GM12878 (cell line): ENCODE measurements around the gene PISD. TPM values are rescaled to one million over a fixed set of nuclear protein-coding genes. Genes with fewer than 3 reads are reported as not detected.

ENCODE experiments used
- CBFB ChIP-seq: IDR thresholded peaks from 2 replicates; pipeline ENCODE4 v1.6.1; 2016; ENCODE audit warnings: antibody characterized with exemption, low read depth
- CBX5 ChIP-seq: sonication (generic); IDR thresholded peaks from 2 replicates; pipeline ENCODE4 v1.6.1; 2016; ENCODE audit warnings: low read depth, moderate library complexity, mild to moderate bottlenecking, inconsistent platforms
- GABPA ChIP-seq: IDR thresholded peaks from 2 replicates; pipeline ENCODE4 v1.6.1; 2014; ENCODE audit warnings: antibody characterized with exemption, low read depth, mild to moderate bottlenecking, inconsistent platforms
- IKZF1 ChIP-seq: fragments of 450-650 bp; conservative IDR thresholded peaks from 2 replicates; pipeline ENCODE4 v1.6.1; 2017; ENCODE audit warnings: antibody characterized with exemption, mild to moderate bottlenecking
- IKZF2 ChIP-seq, 2 experiments: fragments of 450-650 bp; IDR thresholded peaks; 2 replicates each; pipeline ENCODE4 v1.6.1; 2017; ENCODE audit warnings: mild to moderate bottlenecking in 2 of 2, moderate library complexity in 2 of 2
- PAX8 ChIP-seq: fragments of 450-650 bp; IDR thresholded peaks from 2 replicates; pipeline ENCODE4 v1.6.1; 2017; ENCODE audit warnings: mild to moderate bottlenecking, moderate library complexity
- POU2F2 ChIP-seq: IDR thresholded peaks from 3 replicates; pipeline ENCODE4 v1.6.1; 2011; ENCODE audit warnings: low read depth, mild to moderate bottlenecking, low read length, borderline replicate concordance
- SMAD1 ChIP-seq: fragments of 450-650 bp; IDR thresholded peaks from 2 replicates; pipeline ENCODE4 v1.6.1; 2018; ENCODE audit warnings: mild to moderate bottlenecking, low read depth; ENCODE audit not compliant: partially characterized antibody
- SMARCA5 ChIP-seq: fragments of 450-650 bp; IDR thresholded peaks from 2 replicates; pipeline ENCODE4 v1.6.1; 2017; ENCODE audit warnings: mild to moderate bottlenecking
- TCF12 ChIP-seq: IDR thresholded peaks from 2 replicates; pipeline ENCODE4 v1.6.1; 2011; ENCODE audit warnings: low read depth, mild to moderate bottlenecking, low read length
- TCF3 ChIP-seq: IDR thresholded peaks from 2 replicates; pipeline ENCODE4 v1.6.1; 2012; ENCODE audit warnings: low read depth, mild to moderate bottlenecking, low read length, borderline replicate concordance; ENCODE audit not compliant: insufficient read depth
- polyA plus RNA-seq, 11 experiments: library from polyadenylated mRNA; depleted of rRNA in 4 of 11; unstranded in 6 of 11; stranded (reverse) in 5 of 11; fragments of >200 nt; fragmentation: Nextera tagmentation in 4 of 11; fragmentation: Illumina TruSeq in 1 of 11; extraction: Ambion mirVana in 4 of 11; extraction: Trizol in 1 of 11; gene quantifications; 1 replicate in 1 of 11; 2 replicates in 10 of 11; pipeline versions ENCODE4 v1.2.1 to v1.2.3, GENCODE V29; 2011 to 2016; ENCODE audit warnings: inconsistent platforms in 2 of 11, missing spikeins in 2 of 11, low read depth in 1 of 11
- total RNA-seq, 4 experiments: library from RNA; depleted of rRNA in 3 of 4; stranded (reverse); fragments of >200 nt in 3 of 4; fragmentation: Illumina TruSeq in 1 of 4; extraction: Trizol in 1 of 4; gene quantifications; 2 replicates each; pipeline versions ENCODE4 v1.2.1 to v1.2.3, GENCODE V29; 2013 to 2021
- TF ChIP-seq, protein P1 (sequence below): fragments of 450-650 bp; IDR thresholded peaks from 2 replicates; pipeline ENCODE4 v1.6.1; 2017; ENCODE audit warnings: borderline replicate concordance
- TF ChIP-seq, protein P2 (sequence below): IDR thresholded peaks from 2 replicates; pipeline ENCODE4 v1.6.1; 2012; ENCODE audit warnings: low read depth, low read length, improper control_type of control experiment
- TF ChIP-seq, protein P3 (sequence below): fragments of 450-650 bp; IDR thresholded peaks from 2 replicates; pipeline ENCODE4 v1.6.1; 2018; ENCODE audit warnings: borderline replicate concordance, mild to moderate bottlenecking; ENCODE audit not compliant: partially characterized antibody

Gene PISD
- total and polyA plus RNA-seq, 10 of the 15 experiments (the other 5 are each of a cell fraction or from before 2014, with no cell fraction given) = 25.8 to 62.7 (median 45.8) TPM

DNA sequence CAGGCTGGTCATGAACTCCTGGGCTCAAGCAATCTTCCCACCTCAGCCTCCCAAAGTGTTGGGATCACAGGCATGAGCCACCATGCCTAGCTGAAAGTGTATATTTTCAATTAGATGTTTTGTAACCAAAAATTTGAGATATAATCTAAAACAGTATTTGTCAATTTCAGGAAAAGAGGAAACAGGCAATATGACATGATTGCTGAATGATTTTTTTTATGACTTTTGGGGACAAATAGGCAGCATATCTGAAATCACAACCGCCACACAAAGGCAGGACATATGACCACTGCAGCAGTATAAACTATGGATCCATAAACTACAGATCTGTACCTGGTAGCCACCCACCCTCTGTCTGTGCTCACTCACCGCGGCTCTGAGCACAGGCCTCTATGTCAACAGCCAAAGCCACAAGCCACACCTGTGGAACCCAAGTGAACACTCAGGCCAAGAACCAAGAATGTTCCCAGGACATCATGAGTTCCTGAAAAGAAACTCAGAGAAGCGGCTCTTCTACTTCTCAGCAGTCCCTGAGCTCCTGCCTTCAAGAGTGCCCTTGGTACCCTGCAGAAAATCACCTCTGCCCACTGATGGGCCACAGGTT is 22.5 kb downstream of the PISD start (continued):
- TF ChIP-seq, protein P1, sequence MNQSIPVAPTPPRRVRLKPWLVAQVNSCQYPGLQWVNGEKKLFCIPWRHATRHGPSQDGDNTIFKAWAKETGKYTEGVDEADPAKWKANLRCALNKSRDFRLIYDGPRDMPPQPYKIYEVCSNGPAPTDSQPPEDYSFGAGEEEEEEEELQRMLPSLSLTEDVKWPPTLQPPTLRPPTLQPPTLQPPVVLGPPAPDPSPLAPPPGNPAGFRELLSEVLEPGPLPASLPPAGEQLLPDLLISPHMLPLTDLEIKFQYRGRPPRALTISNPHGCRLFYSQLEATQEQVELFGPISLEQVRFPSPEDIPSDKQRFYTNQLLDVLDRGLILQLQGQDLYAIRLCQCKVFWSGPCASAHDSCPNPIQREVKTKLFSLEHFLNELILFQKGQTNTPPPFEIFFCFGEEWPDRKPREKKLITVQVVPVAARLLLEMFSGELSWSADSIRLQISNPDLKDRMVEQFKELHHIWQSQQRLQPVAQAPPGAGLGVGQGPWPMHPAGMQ = no peak
- TF ChIP-seq POU2F2 (0 out of 3 replicates have a peak, but pooled peaks have one; percentile 32), GABPA (no peak), CBX5 (no peak), IKZF1 (peak; percentile 38; the same call in 1 of the 2 replicates), SMAD1 (no peak), SMARCA5 (no peak), TCF12 (0 out of 2 replicates have a peak, but pooled peaks have one; percentile 43), TCF3 (no peak), IKZF2 (IDR thresholded peaks at IDR 0.05) (peak in 1 of 2 experiments; percentile 34; a peak in 2 of 4 replicates), CBFB (no peak), PAX8 (0 out of 2 replicates have a peak, but pooled peaks have one; percentile 43)
- TF ChIP-seq, protein P2, sequence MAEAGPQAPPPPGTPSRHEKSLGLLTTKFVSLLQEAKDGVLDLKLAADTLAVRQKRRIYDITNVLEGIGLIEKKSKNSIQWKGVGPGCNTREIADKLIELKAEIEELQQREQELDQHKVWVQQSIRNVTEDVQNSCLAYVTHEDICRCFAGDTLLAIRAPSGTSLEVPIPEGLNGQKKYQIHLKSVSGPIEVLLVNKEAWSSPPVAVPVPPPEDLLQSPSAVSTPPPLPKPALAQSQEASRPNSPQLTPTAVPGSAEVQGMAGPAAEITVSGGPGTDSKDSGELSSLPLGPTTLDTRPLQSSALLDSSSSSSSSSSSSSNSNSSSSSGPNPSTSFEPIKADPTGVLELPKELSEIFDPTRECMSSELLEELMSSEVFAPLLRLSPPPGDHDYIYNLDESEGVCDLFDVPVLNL = no peak
- TF ChIP-seq, protein P3, sequence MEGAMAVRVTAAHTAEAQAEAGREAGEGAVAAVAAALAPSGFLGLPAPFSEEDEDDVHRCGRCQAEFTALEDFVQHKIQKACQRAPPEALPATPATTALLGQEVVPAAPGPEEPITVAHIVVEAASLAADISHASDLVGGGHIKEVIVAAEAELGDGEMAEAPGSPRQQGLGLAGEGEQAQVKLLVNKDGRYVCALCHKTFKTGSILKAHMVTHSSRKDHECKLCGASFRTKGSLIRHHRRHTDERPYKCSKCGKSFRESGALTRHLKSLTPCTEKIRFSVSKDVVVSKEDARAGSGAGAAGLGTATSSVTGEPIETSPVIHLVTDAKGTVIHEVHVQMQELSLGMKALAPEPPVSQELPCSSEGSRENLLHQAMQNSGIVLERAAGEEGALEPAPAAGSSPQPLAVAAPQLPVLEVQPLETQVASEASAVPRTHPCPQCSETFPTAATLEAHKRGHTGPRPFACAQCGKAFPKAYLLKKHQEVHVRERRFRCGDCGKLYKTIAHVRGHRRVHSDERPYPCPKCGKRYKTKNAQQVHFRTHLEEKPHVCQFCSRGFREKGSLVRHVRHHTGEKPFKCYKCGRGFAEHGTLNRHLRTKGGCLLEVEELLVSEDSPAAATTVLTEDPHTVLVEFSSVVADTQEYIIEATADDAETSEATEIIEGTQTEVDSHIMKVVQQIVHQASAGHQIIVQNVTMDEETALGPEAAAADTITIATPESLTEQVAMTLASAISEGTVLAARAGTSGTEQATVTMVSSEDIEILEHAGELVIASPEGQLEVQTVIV = no peak
